Gastrocnemius medialis (tissue), 4 donors: ENCODE measurements around the gene ANKH. TPM values are rescaled to one million over a fixed set of nuclear protein-coding genes. Genes with fewer than 3 reads are reported as not detected.
A peak's percentile ranks its signal among the peaks of the same experiment; 100 is the strongest.

ENCODE experiments used
- ATAC-seq, 2 donors: fragments of 150-250 bp; one replicate each; pipeline ENCODE4 v1.9.1; 2016
- DNase-seq, 2 donors: peaks; one replicate each; pipeline ENCODE4 v3.0.0-alpha.2; 2019
- H3K27ac ChIP-seq, 4 donors: fragments of 200-600 bp; sonication (generic); 1 replicate in 1 of 4; 2 replicates in 3 of 4; pipeline ENCODE4 v1.5.1; 2016 to 2018; ENCODE audit warnings: mild to moderate bottlenecking in 2 of 4, moderate library complexity in 1 of 4
- H3K27me3 ChIP-seq, 3 donors: fragments of 200-600 bp; sonication (generic) in 2 of 3; 1 replicate in 1 of 3; 2 replicates in 2 of 3; pipeline versions ENCODE4 v1.5.1 to v1.6.0; 2016 to 2019; ENCODE audit warnings: mild to moderate bottlenecking in 1 of 3, moderate library complexity in 1 of 3
- H3K36me3 ChIP-seq, 2 donors: fragments of 200-600 bp; sonication (generic) in 1 of 2; one replicate each; pipeline ENCODE4 v1.5.1; 2017 to 2018
- H3K4me1 ChIP-seq, 2 donors: fragments of 200-600 bp; sonication (generic) in 1 of 2; one replicate each; pipeline ENCODE4 v1.5.1; 2016 to 2017; ENCODE audit warnings: mild to moderate bottlenecking in 2 of 2
- H3K4me3 ChIP-seq, 4 donors: fragments of 200-600 bp; sonication (generic) in 3 of 4; 1 replicate in 1 of 4; 2 replicates in 3 of 4; pipeline ENCODE4 v1.5.1; 2016 to 2019; ENCODE audit warnings: mild to moderate bottlenecking in 2 of 4
- H3K9me3 ChIP-seq, 3 donors: fragments of 200-600 bp; sonication (generic) in 2 of 3; 1 replicate in 1 of 3; 2 replicates in 2 of 3; pipeline ENCODE4 v1.5.1; 2016 to 2019
- CTCF ChIP-seq, 5 experiments: fragments of 450-650 bp in 3 of 5; fragments of 200-600 bp in 2 of 5; sonication (generic) in 2 of 5; IDR thresholded peaks in 4 of 5; conservative IDR thresholded peaks in 1 of 5; 1 replicate in 4 of 5; 2 replicates in 1 of 5; pipeline ENCODE4 v1.5.1; 2016 to 2019; ENCODE audit warnings: antibody characterized with exemption in 5 of 5, mild to moderate bottlenecking in 3 of 5, moderate library complexity in 3 of 5
- POLR2A ChIP-seq, 2 donors: fragments of 450-650 bp; IDR thresholded peaks; one replicate each; pipeline ENCODE4 v1.6.1; 2017; ENCODE audit warnings: antibody characterized with exemption in 2 of 2, mild to moderate bottlenecking in 2 of 2, moderate library complexity in 2 of 2
- in situ Hi-C, 4 donors: fragments of 200-750 bp; cut with MboI; loops; one replicate each; pipeline versions ENCODE4 v1.15.0 to v1.8.0; 2017; ENCODE audit warnings: low sequenced_read_pairs in 4 of 4
- intact Hi-C: fragments of 100-400 bp; cut with DNase I; formaldehyde crosslinking; loops from one replicate; pipeline ENCODE4 v1.15.1; 2023; ENCODE audit warnings: low total_unique reads
- total RNA-seq, 4 donors: library from RNA; depleted of rRNA; stranded (reverse); fragments of >200 nt; gene quantifications; one replicate each; pipeline versions ENCODE4 v1.1.0 to v1.2.3, GENCODE V29; 2016

Gene ANKH
- total RNA-seq, 4 donors from 2014 or later: 33.5 to 52.1 (median 36.0) TPM

GRCh38 chr5:14767735-14768507, 103.7 kb downstream of the ANKH start:
- intact Hi-C loops: no loop called here
- no peak for DNase-seq

GRCh38 chr5:14767053-14767452, 104.5 kb downstream of the ANKH start:
- in situ Hi-C loops (no loop called here), intact Hi-C loops (no loop called here)
- DNase-seq (no peak), ATAC-seq (no peak)
- Histone ChIP-seq H3K36me3 (no peaks in the 10 kb centered on the region), H3K27me3 (no peaks in the 10 kb centered on the region), H3K9me3 (no peaks in the 10 kb centered on the region), H3K4me3 (no peak overlapping the region), H3K27ac (peak overlapping the region in 1 of 4 donors; percentile 7), H3K4me1 (peaks cover 21 to 27% of the 10 kb centered on the region in 2 donors)
- no peak for TF ChIP-seq POLR2A (IDR thresholded peaks at IDR 0.05)
- no peak for TF ChIP-seq CTCF (IDR thresholded peaks at IDR 0.05 in 4 of 5, conservative IDR thresholded peaks at IDR 0.05 in 1 of 5)

More at GRCh38 chr5:14767735-14768507, 103.7 kb downstream of the ANKH start:
- Histone ChIP-seq H3K36me3 (no peaks in the 10 kb centered on the region), H3K4me3 (no peak overlapping the region), H3K27ac (peak overlapping the region; percentile 43 to 72 (median 62)), H3K27me3 (no peaks in the 10 kb centered on the region), H3K9me3 (no peaks in the 10 kb centered on the region), H3K4me1 (peaks cover 16 to 34% of the 10 kb centered on the region in 2 donors)
- TF ChIP-seq POLR2A (IDR thresholded peaks at IDR 0.05): no peak
- TF ChIP-seq CTCF (IDR thresholded peaks at IDR 0.05 in 4 of 5, conservative IDR thresholded peaks at IDR 0.05 in 1 of 5): no peak
- in situ Hi-C loops: no loop called here
- ATAC-seq: no peak

- ATAC-seq: no peak
- H3K4me1 ChIP-seq: peaks cover 22 to 25% of the 10 kb centered on the region in 2 donors
- H3K27me3 ChIP-seq: no peaks in the 10 kb centered on the region
- intact Hi-C loops (no loop called here), in situ Hi-C loops (no loop called here)
- H3K4me3 ChIP-seq: no peak overlapping the region
- TF ChIP-seq CTCF (IDR thresholded peaks at IDR 0.05 in 4 of 5, conservative IDR thresholded peaks at IDR 0.05 in 1 of 5) (no peak), POLR2A (IDR thresholded peaks at IDR 0.05) (no peak)
- no peak for DNase-seq
- H3K36me3 ChIP-seq: no peaks in the 10 kb centered on the region
- H3K9me3 ChIP-seq: no peaks in the 10 kb centered on the region
- peak overlapping the region in 1 of 4 donors; percentile 7 for H3K27ac ChIP-seq
These were observed 105.0 kb downstream of the ANKH start for GRCh38 chr5:14766584-14766983.

- DNase-seq (no peak), ATAC-seq (no peak)
- Histone ChIP-seq H3K27ac (peak overlapping the region in 1 of 4 donors; percentile 27), H3K9me3 (no peaks in the 10 kb centered on the region), H3K4me1 (peaks cover 25 to 27% of the 10 kb centered on the region in 2 donors), H3K36me3 (no peaks in the 10 kb centered on the region), H3K4me3 (no peak overlapping the region), H3K27me3 (no peaks in the 10 kb centered on the region)
- no peak for TF ChIP-seq POLR2A (IDR thresholded peaks at IDR 0.05)
- no peak for TF ChIP-seq CTCF (IDR thresholded peaks at IDR 0.05 in 4 of 5, conservative IDR thresholded peaks at IDR 0.05 in 1 of 5)
- in situ Hi-C loops: no loop called here
- intact Hi-C loops: no loop called here
These were observed 106.0 kb downstream of the ANKH start for GRCh38 chr5:14765587-14765986.
